Mucosa of gallbladder (tissue), 1 donor: ENCODE results near the gene CCDC85C. TPM values are rescaled to one million over a fixed set of nuclear protein-coding genes. Genes with fewer than 3 reads are reported as not detected.

Experiments
- DNase-seq: peaks from one replicate; pipeline ENCODE4 v3.0.0-alpha.2; 2020; ENCODE audit warnings: low spot score
- total RNA-seq: library from RNA; stranded (reverse); gene quantifications from one replicate; pipeline ENCODE4 v1.2.1, GENCODE V29; 2021
- donor health status: DM: no; HTN: no; CAD: no.

The CCDC85C gene
- total RNA-seq, 1 donor from 2014 or later, result 41.3 TPM

DNA sequence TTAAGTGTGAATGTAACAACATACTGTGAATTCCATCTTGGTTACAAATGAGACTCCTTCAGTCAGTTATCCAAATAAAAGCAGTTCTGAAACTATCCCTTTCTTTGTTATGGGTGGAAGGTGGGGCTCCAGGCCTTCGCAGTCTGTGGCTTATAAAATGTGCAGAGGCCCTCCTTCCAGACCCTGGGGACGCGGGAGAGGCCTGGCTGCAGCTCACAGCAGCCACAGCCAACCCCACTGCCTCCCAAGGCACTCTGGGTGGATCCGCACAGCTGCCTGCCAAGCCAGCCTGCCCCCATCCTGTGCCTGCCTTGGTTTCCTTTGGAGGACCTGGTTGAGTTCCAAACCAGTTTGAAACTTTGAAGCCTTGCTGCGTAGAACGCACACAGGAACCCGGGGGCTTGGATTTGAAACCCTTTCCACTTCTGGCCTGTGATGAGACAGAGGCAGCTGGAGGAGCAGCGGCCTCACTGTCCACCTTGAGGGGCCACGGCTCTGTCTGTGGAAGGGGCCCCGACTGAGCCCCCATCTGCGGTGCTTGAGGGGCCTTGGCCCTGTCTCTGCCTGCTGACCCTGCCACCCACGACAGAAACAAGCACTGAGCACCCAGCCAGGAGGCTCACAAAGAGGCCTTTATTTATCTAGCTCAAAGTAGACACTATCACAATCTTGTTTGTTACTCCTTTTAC is 92.4 kb downstream of the CCDC85C start:
- DNase-seq, result no peak

GRCh38 chr14:99510556-99511139 is 93.4 kb downstream of the CCDC85C start:
- DNase-seq, result no peak

GRCh38 chr14:99509871-99510555 is 94.0 kb downstream of the CCDC85C start:
- no peak for DNase-seq

DNA sequence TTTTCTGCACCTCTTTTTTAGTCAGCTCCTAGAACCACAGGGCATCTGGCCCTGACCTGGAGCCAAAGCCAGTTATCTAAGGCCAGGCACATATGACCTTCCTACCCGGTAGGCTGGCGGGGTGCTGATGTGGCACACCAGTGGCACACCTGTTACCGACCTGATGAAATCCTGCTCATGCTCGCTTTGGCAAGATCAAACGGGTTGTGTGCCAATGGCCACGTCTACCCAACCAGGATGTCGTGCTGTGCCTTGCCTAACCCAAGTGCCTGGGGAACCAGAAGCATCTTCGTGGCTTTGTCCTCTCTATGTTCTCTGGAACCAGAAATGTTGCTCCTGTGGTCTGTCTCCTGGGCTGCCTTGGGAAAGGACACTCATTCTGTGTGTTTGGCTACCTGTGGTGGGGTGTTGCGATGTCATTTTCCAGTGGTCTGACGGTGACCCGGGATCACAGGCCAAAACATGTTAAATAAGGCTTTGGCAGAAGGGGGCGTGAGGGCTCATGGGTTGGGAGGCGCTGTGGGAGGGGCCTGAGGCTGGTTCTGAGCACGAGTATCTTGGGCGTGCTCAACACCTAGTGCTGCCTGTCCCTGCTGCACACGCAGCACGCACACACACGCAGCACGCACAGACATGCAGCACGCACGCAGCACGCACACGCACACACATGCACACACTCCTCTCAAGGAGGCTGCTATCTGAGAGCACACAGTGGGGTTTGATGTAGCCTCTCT is 94.9 kb downstream of the CCDC85C start:
- DNase-seq, result no peak

GRCh38 chr14:99507860-99508640 is 96.0 kb downstream of the CCDC85C start:
- DNase-seq, result no peak

GRCh38 chr14:99506276-99506675 is 97.7 kb downstream of the CCDC85C start:
- DNase-seq, result no peak

DNA sequence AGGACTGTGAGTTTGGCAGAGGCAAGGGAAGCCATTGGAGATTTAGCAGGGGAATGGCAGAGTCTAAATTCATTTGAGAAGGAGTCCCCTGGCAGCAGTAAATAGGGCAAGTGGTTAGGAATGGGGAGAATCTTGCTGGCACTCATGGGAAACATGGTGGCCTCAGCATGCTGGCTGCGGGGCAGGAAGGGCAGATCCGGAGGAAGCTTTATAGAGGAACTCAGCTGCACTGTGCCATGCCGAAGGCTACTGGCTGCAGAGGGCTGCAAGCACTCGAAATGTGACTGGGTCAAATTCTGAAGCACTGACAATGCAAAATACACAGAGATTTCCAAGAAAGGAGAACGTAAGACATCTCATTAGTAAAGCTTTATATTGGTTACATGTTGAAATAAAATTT is 98.9 kb downstream of the CCDC85C start:
- DNase-seq, result no peak

DNA sequence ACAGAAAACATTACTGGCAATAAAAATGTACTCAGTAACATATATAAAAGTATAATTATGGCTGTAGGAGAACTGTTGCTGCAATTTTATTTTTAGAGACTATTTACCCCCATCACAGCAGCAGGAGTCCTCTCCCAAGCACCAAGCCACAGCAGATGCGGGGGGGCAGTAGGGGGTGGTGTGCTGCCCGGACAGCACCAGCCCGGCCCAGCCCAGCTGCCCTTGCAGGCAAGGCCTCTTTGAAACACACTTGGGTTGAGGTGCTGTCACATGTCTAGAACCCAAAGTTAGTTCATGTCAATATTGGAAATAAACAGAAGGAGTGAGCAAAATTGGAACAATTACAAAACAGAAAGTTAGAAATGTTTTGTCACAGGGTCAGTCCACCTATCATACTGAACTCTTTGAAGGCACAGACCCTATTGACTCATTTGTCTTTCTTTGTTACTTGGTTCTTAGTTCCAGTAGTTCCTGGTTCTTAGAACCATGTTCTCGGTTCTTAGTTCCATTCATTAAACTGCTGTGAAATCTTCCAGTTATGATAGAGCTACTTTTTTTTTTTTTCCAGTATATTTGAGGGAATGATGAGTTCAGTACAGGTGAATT is 100.1 kb downstream of the CCDC85C start:
- DNase-seq, result no peak

DNA sequence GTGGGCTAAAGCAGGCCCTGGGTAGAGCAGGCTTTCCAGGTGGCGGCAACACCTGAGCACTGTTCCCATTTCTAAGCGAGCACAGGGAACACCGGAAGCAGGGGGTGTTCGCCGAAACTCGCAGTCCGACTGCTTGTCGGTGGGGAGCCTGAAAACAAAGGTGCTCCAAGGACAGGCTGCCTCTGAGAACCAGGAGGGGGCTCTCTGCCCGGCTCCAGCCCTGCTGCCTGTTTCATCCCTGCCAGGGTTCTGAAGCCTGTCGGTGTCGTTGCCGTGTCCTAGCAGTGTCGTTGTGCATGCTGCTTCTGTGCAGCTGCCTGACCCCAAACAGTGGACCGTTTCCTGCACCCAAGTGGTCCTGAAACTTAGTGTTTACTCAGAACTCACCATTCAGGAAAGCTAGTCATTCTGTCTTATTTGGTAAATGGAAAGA is 101.0 kb downstream of the CCDC85C start:
- DNase-seq, result no peak

DNA sequence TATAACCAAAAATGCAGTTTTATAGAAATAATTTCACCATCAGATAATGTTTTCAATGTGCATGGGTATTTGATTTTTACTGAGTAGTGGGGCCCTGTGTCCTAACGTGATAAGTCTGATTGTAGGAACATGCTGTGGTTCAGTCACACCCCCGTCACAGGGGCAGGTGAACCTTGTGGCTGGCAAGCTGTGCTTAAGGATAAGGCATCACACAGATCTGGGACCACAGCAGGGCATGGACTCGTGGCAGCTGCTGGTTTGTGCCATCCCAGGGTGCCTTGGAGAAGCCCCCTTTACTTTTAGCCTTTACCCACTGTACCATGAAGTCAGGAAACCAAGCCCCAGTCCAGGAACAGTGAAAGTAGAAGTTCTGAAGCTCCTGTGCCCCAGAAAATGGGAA is 106.1 kb downstream of the CCDC85C start:
- DNase-seq, result no peak

GRCh38 chr14:99497341-99497740 is 106.7 kb downstream of the CCDC85C start:
- DNase-seq, result no peak

- no peak for DNase-seq
These were observed 119.9 kb downstream of the CCDC85C start for GRCh38 chr14:99484106-99484505.

- no peak for DNase-seq
These were observed 122.3 kb downstream of the CCDC85C start for GRCh38 chr14:99481745-99482099.

DNA sequence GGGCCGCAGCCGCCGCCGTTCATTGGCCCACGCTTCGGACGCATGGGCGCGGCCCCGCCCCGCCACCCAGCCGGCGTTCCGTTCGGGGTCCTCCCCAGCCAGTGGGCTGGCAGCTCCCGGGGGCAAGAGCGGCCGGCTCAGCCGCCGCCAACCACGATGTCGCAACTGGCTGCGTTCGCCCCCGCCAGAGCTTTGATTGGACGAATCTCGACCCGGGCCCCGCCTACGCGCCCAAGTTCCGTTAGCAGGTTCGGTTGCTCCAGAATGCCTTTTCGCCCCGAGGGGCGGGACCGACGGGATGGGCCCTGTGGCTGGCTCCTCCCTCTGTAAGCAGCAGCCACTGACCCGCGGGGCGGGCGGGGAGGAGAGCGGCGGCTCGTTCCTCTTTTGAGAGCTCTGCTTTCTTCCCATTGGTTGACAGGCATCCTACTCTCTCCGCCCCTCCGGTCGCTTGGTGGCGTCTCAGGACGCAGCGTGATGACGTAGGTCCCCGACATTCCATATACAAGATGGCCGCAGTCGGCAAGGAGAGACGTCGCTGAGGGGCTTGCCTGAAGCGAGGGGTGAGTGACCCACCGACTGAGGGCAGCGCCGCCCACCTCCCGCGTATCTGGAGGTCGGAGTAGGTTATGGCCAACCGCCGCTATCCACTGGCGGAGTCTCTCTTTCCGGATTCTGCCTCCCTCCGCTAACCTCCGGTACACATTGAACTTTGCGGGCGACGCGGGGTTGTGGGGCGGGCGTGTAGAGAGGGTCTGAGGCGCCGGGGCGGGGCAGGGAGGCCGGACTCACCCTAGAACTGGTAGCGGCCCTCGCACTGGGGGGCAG is 122.9 kb downstream of the CCDC85C start, which contains the start of gene CCNK:
TSS of gene CCNK (plus strand) at position 493 of the 828 bp plus-strand sequence. CDS start 11,269 bp downstream, outside the sequence.
- peak; percentile 100 for DNase-seq

- DNase-seq, result peak; percentile 49
These were observed 123.8 kb downstream of the CCDC85C start, which contains the start of gene SETD3 for GRCh38 chr14:99479906-99480869. TSS of gene SETD3 (minus strand) at chr14:99480859. CDS start at chr14:99465805, 15,054 bp downstream.

DNA sequence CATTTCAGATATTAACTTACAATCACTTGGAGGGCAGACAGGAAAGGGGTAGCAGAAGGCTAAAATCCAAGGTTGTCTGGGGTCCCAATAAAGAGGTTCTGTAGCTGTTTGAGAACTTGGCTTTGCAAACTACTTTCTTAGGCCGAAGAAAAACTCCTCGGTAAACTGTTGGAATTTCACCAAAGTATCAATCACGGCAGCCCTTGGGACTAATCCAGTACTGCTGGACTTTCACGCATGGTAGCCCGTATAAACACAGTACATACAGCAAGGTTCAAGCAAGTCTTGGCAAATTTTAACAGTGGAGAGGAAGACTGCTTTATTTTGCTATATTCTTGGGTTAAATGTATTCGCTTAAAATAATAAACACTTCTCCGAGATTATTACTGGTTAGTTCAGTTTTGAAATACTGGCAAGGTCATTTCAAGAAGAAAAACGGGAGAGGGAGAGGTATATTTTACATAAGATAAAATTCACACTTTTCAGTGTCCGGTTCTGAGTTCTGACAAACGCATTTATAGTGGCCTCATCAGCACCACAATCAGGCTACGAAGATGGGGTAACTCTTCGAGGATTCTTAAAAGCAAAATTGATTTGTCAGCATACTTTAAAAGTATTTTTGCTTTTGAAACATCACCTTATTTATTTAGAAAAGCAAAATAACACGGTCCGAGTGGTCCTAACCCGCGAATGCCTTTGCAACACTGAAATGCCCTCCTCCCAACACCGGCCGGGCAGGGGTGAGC is 124.7 kb downstream of the CCDC85C start:
- DNase-seq, result no peak

GRCh38 chr14:99478128-99478527 is 125.9 kb downstream of the CCDC85C start:
- DNase-seq, result no peak

- no peak for DNase-seq
These were observed 127.1 kb downstream of the CCDC85C start for GRCh38 chr14:99476864-99477263.
